ENCODE results near the gene CALML5.

The CALML5 gene

DNA sequence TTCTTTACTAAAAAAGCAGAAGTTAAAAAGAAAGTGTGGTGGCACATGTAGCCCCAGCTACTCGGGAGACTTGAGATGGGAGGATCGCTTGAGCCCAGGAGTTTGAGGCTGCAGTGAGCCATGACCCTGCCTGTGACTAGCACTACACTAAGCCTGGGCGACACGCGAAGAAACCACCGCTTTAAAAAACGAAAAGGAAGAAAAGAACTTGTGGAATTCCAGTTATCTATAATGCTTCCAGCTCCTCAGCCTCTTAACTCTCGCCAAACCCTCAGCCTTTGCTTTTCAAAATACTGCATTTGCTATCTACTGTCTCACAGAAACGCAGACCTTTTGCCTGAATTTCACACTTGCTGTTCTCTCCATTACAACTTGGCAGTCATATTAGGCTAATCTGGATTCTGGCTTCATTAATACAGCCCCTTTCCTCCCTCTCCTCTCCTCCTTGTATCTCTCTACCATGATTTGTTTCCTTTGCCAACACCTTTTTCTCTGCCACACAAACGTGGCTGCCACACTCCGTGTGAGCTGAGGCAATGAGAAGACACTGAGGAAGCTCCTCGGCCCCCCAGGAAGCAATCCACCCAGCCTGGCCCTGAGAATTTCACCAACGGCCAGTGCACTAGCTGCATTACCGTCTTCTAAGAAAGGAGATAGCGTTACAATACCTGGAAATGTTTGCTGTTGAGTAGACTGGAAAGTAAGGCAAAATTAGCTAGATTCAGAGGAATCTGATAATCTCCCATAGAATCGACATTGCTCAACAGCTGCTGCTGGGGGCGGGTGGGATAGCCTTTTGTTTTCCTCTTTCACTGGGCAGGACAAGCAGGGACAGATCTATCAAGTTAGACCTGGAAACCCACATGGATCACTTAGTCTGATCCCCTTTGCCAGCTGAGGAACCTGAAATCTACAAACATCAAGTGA, 37.2 kb downstream of the CALML5 start:
- DNase-seq (ENCODE audit: low spot score): no peak

DNA sequence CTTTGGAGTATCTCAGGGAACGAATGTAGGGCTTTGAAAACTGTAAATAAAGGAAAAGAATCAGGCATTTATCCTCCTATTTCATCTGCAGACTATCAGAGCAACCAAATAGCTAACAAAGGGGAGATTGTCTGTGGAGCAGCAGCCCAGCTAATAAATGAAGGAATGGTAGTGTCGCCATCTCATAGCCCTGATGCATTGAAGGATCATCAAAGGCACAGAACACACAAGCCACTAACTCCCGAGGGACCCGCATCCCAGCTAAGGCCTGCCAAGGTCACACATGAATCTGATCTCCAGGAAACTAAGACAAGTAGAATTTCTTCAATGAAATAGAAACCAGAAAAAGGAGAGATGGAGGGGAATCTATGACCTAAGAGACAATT, 38.2 kb downstream of the CALML5 start:
- no peak for DNase-seq (ENCODE audit: low spot score)

DNA sequence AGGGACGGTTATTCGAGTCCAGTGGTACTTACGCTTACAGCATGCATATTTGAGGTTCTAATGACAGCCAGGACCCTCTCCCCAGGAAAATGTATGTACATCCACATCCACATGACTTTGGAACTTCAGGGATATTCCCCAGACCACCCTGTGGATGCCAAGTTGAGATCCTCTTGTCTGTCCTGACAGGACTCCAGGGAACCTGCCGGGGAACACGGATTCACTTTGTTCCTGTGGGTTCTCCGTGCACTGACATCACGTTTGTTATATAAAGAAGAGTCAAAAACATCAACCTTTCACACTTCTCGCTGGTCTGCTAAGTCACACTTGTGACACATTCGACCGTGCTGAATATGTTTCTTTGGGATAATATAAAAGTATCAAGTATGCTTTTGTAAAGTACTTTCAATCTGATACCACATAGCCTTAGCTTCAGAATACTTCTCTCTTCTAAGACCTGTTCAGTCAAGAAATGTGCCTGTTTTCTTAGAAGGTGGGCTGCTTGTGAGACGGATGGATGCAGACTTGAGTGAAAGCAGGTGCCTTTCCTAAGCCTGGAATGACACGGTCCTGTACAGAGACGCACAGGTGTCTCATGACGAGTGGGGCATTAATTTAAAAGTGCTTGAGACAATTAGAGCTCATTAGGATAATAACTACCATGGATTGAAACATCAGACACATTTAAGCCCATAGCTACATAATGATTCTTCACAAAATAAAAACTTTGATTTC, 38.7 kb downstream of the CALML5 start:
- DNase-seq (ENCODE audit: low spot score): no peak

DNA sequence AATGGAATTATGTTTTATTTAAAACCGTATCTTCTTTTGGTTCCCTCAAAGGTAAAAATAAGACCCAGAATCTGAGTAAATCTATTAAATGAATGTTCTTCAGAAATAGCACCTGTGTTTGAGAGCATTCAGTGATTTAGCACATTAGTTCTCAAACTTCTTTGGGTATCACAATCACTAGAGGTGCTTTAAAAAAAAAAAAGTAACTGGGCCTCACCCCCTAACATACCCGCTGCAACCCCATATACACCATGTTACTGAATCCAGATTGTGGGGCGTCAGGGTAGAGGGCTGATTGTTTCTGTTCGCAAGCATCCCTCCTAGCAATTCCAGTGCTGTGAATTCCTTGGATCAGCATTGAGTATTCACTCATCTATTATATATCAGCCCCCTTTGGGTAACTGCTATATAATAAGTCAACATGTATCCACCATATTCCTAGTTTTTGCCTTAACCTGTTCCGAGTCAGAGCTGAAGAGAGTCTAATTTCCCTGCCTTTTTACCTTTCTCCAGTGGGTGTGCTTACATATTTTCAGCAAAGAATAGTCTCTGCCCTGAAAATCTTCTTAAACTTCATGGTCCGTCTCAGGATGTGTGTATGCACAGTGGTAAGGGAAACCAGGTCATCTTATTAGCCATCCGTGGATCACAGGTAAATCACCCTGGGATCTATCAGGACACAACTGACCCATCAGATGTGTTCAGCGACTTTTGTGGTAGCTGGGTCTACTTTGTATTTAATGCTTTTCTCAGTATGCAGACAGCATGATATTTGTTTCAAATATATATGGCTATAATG, 40.2 kb downstream of the CALML5 start:
- no peak for DNase-seq (ENCODE audit: low spot score)

DNA sequence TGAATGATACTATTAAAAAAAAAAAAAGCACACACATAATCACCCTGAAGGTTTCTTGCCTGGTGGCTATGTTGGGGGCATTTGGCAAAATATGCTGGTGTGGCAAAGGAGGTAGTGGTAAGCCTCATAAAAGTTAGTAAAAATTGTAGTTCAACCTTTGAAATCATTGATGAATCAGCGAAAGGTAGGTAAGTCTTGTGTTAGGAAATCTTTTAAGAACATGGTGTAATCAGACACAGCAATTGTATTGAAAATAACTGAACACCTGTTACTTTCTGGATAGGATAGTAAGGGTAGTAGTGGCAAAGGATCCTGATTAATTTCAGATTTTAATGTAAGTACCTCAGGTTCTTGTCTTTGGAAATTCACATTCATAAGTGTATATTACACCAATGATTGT, 40.9 kb downstream of the CALML5 start:
- DNase-seq (ENCODE audit: low spot score): no peak

DNA sequence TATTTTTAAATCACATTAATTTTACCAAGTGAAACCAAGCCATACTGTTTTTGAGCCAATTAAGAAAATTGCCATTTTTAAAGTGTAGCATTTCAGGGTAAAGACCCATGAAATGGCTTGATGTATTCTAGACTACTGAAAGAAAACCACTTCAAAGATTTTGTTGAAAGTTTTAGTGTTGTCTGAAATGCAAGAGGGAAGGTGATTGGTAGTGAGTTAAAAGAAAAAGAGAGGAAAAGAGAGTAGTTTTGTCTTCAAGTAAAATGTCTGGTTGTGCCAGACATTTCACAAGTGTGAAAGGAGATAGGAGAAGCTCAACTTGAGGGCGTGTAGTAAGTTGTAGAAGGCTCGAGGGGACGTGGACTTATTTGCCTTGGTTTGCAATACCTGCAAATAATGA, 41.6 kb downstream of the CALML5 start:
- DNase-seq (ENCODE audit: low spot score): no peak

DNA sequence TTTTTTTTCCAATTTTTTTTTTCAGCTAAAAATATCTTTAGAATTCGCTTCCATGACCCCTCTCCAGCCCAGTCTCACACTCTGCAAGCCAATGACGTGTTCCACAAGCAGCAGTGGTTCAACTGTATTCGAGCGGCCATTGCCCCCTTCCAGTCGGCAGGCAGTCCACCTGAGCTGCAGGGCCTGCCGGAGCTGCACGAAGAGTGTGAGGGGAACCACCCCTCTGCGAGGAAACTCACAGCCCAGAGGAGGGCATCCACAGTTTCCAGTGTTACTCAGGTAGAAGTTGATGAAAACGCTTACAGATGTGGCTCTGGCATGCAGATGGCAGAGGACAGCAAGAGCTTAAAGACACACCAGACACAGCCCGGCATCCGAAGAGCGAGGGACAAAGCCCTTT, 42.8 kb downstream of the CALML5 start:
- DNase-seq (ENCODE audit: low spot score): no peak

DNA sequence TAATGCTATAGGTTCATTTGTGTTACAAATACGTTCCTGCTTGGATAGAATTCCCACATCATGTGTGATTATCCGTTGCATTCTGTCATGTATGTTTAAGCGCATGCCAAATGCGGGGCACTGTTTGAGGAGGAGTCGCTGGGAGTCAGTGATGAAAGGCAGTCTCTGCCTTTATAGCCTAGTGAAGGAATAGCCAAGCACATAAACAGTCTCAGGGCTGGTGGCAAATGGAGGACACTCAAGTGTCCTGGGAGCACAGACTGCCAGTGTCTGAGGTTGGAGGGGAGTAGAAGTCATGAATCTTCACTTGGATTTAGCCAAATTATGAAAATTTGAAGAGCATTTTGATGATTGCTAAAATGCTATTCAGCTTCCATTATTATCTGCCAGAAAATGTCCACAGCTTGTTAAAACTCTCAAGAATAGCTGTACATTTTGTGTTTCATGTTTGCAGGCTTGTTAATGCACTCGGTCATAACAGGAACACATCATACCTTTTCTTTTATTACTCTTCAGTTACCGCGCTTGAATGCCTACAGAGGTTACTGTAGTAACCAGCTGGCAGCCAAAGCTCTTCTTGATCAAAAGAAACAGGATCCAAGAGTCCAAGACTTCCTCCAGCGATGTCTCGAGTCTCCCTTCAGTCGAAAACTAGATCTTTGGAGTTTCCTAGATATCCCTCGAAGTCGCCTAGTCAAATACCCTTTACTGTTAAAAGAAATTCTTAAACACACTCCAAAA, 45.5 kb downstream of the CALML5 start:
- no peak for DNase-seq (ENCODE audit: low spot score)

DNA sequence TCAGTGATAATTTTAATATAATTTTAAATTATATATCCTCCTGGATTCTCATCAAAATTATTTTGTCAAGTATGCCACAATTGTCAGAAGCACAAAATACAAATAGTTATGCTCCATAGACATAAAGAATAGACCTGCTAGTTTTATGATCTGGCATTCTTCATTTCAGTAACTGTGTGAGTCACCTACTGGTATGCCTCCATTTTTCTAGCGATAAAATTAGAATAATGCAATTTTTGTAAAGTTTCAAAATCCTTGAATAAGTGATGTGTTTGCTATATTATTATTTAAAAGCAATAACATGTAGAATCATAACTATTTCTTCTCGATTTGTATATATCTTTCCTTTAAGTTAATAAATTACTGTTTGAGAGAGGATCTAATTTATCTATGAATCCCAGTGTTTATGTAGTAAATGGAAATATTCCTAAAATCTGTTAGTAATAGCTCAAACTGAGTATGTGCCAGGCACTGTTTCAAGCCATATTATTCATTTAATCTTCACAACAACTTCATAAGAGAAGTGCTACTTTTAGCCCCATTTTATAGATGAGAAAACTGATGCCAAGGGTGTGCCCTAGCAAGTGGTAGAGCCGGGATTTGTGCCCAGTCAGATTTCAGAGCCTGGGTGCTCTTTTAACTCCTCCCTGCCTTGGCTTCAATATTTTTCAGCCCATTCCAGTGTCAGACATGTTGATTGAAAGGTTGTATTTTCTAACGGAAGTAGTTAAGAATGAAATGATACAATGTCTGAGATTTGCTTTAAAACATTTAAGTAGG, 48.6 kb downstream of the CALML5 start:
- no peak for DNase-seq (ENCODE audit: low spot score)

DNA sequence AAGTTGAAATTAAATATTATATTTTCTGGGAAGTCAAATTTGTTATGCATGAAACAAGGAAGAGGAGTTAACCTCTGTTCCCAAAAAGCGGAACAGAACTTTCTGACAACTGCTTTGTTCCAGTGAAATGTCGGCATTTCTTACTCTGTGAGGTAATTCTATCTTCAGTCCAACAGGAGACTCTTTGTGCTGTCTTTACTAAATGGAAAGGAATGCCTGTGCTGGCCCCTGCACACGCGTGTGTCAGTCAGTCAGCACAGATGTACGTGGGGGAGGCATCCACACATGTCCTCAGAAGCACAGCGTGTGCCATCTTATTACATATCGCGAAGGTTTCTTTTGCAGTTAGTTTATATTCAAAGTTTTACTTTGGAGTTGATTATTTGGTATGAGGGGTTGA, 49.5 kb downstream of the CALML5 start:
- no peak for DNase-seq (ENCODE audit: low spot score)

DNA sequence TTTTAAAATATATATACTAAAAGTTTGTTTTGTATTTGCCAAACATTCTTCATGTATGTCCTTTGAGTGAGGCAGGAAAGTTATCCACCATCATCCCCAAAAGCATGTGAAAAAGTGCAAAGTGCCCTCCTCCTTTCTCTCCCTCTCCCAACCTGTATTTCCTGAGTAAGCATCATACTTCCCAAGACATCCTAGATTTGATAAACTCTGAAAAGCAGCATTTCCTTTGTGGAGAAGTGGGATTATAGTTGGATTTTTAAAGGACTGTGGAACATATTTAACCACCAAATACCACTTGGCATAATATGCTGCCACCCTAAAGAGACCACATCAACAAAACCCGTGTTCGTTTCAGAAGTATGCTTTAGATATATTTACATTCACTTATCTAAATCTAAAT, 50.1 kb downstream of the CALML5 start:
- no peak for DNase-seq (ENCODE audit: low spot score)
